Body of pancreas (tissue), 4 donors: ENCODE measurements around the gene SORCS2.

Experiments used
- CTCF ChIP-seq, 7 experiments: fragments of 450-650 bp in 4 of 7; fragments of 200-600 bp in 3 of 7; sonication (generic) in 3 of 7; IDR thresholded peaks; one replicate each; pipeline ENCODE4 v1.5.1; 2016 to 2019; ENCODE audit warnings: antibody characterized with exemption in 7 of 7
- POLR2A ChIP-seq, 3 donors: fragments of 450-650 bp; IDR thresholded peaks; one replicate each; pipeline ENCODE4 v1.6.1; 2016; ENCODE audit warnings: antibody characterized with exemption in 3 of 3, mild to moderate bottlenecking in 2 of 3

DNA sequence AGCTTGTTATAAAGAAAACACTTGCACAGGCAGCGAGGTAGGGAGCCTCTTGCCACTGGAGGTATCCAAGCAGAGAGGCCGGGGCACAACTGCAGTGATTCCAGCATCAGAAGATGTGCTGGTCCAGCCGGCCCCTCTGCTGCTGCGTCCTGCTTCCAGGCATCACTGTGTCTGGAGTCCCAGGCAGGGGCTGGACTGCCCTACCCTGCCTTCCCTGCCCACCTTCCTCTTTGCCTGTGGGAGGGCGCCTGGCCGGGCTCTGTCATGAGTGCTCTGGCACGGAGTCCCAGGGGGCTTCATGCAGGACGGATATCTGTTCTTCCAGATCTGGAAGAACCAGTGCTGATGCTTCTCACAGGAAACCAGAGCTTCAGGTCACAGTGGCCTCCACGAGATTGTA, 430.0 kb downstream of the SORCS2 start:
- TF ChIP-seq POLR2A (IDR thresholded peaks at IDR 0.05) (no peak), CTCF (IDR thresholded peaks at IDR 0.05) (no peak)
